ENCODE data around the gene PICK1.

Gene PICK1

GRCh38 chr22:38040953-38041759 lies 16.0 kb upstream of the PICK1 start:
- DNase-seq (ENCODE audit: low spot score) = no peak
- CTCF ChIA-PET = no interaction called here
- POLR2A ChIA-PET (ENCODE audit: low non-redundant PET) = no interaction called here
- TF ChIP-seq, protein P1, sequence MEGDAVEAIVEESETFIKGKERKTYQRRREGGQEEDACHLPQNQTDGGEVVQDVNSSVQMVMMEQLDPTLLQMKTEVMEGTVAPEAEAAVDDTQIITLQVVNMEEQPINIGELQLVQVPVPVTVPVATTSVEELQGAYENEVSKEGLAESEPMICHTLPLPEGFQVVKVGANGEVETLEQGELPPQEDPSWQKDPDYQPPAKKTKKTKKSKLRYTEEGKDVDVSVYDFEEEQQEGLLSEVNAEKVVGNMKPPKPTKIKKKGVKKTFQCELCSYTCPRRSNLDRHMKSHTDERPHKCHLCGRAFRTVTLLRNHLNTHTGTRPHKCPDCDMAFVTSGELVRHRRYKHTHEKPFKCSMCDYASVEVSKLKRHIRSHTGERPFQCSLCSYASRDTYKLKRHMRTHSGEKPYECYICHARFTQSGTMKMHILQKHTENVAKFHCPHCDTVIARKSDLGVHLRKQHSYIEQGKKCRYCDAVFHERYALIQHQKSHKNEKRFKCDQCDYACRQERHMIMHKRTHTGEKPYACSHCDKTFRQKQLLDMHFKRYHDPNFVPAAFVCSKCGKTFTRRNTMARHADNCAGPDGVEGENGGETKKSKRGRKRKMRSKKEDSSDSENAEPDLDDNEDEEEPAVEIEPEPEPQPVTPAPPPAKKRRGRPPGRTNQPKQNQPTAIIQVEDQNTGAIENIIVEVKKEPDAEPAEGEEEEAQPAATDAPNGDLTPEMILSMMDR (conservative IDR thresholded peaks at IDR 0.05; ENCODE audit: low read depth) = no peak
- H3K27ac ChIP-seq = no peak overlapping the region

DNA sequence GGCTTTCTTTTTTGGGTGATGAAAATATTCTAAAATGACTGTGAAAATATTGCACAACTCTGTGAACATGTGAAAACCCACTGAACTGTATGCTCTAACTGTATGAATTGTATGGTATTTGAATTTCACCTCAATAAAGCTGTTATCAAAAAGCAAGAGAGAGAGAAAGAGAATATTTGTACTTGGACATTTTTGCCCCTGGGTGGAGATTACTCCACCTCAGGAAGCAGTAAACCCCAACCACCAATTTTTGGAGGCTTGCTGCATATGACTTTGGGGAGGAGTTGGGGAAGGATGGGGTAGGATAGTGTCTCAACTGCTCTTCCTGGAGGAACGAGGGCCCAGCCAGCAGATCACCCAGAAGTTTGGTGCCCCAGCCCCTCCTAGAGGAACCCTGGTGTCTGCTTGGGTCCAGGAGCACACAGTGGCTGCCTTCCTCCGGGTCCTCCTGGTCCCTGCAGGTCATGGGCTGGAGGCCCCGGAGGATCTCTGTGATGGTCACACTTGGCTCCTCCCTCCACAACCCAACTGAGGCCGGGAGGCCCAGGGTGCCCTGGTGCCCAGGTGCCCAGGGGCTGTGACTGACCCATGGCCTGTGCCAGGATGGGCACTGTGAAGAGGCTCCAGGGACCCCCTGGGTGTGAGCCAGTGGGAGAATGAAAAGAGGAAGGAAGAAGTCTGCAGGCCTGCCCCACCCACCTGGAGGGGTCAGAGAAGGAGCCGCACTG lies 15.3 kb upstream of the PICK1 start:
- DNase-seq (ENCODE audit: low spot score) = no peak
- TF ChIP-seq, protein P1 (conservative IDR thresholded peaks at IDR 0.05; ENCODE audit: low read depth) = no peak
- ChIA-PET POLR2A (ENCODE audit: low non-redundant PET) (no interaction called here), CTCF (no interaction called here)
- no peak overlapping the region for H3K27ac ChIP-seq

DNA sequence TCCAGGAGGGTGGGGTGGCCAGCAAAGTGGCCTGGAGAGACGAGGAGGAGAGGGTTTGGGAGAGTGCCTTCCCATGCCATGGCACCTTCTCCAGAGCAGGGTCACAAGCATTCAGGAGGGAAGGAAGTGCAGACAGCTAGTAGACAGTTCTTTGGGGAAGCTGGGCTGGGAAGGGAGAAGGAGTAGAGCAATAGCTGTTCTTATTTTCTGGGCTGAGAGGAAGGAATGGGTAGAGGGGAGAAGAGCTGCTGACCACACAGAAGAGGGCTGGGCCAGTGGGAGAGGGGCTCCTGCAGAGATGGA lies 14.8 kb upstream of the PICK1 start:
- POLR2A ChIA-PET (ENCODE audit: low non-redundant PET) = no interaction called here
- TF ChIP-seq, protein P1 (conservative IDR thresholded peaks at IDR 0.05; ENCODE audit: low read depth) = no peak
- no peak overlapping the region for H3K27ac ChIP-seq
- CTCF ChIA-PET = no interaction called here
- DNase-seq (ENCODE audit: low spot score) = no peak

DNA sequence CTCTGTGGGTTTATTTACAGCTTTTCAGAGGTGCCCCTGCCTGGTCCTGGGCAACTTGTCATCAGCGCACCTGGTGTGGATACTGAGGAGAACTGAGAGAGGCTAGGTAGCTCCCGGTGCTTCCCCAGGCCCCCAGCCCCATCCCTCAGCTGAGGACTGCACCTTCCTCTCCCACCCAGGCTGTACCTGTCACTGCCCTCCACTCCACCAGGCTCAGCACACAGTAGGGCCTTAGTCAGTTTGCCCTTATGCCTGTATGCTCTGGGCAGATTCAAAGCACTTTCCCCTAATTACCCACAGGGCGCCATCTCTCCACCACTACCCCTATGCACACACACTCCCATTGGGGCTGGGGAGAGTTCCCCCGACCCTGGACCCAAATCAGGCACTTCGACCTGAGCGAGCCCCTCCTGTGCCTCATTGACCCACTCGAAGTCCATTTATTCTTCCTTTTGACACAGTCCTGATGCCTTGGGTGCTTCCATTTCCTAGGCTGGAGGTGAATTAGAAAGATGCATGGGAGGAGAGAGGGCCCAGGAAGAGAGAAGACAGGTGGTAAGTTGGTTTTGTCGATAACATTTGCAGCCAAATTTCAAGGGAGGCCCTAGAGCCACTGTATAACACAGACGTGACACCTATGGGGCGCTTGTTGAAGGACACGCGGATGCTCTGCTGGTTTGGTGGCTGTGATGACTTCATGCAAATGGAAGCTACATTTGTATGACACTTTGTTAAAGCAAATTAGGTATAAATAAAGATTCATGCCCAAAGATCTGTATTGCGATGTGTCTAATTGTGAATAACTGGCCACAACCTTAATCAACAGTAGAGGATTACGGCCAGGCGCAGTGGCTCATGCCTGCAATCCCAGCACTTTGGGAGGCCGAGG lies 13.8 kb upstream of the PICK1 start:
- POLR2A ChIA-PET (ENCODE audit: low non-redundant PET) = no interaction called here
- TF ChIP-seq, protein P1 (conservative IDR thresholded peaks at IDR 0.05; ENCODE audit: low read depth) = no peak
- DNase-seq (ENCODE audit: low spot score) = no peak
- CTCF ChIA-PET = no interaction called here
- no peak overlapping the region for H3K27ac ChIP-seq

GRCh38 chr22:38046070-38046748 lies 11.0 kb upstream of the PICK1 start:
- H3K27ac ChIP-seq = no peak overlapping the region
- ChIA-PET CTCF (no interaction called here), POLR2A (ENCODE audit: low non-redundant PET) (no interaction called here)
- TF ChIP-seq, protein P1 (conservative IDR thresholded peaks at IDR 0.05; ENCODE audit: low read depth) = no peak
- DNase-seq (ENCODE audit: low spot score) = no peak

All from RWPE1 (cell line).